Fibroblast of skin of left biceps (primary cell): Measurements from ENCODE around the gene FADS2.

Experiments
- DNase-seq, 2 experiments: peaks; one replicate each; pipeline ENCODE4 v3.0.0-alpha.2; 2013; ENCODE audit warnings: low read depth in 2 of 2

FADS2 gene

DNA sequence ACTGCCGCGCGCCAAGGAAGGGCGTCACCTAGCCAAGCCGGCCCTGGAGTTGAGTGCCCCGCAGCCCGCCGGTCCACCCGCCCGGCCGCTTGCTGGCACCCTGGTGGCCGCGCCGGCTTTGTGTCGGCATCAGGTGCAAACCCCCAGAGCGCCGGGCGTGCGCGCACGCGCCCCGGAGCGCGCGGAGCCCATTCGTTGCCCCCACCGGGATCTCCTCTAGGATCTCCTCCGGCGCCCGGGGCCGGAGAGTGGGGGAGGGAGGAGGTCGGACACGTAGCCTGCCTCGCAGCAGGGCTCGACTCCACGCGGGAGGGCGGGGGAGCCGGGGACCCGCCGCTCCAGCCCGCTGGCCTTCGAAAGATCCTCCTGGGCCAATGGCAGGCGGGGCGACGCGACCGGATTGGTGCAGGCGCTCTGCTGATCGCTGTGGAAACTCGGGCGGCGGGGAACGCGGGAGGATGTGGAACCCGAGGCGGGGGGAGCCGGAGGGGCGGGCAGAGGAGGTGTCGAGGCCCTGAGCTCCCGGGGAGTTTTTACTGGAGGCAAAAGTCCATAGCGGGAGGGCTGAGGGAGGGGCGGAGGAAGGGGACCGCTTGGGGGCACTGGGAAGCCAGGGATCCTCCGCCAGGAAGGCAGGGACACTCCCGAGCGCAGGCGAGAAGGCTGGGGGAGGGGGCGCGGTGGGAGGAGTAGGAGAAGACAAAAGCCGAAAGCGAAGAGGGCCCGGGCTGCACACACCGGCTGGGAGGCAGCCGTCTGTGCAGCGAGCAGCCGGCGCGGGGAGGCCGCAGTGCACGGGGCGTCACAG, at the start of gene FADS2:
Gene FADS2 (plus strand): TSS at position 730 of the 808 bp plus-strand sequence. CDS start 91 bp downstream, outside the sequence.
- DNase-seq, result peak; percentile 80 to 83

DNA sequence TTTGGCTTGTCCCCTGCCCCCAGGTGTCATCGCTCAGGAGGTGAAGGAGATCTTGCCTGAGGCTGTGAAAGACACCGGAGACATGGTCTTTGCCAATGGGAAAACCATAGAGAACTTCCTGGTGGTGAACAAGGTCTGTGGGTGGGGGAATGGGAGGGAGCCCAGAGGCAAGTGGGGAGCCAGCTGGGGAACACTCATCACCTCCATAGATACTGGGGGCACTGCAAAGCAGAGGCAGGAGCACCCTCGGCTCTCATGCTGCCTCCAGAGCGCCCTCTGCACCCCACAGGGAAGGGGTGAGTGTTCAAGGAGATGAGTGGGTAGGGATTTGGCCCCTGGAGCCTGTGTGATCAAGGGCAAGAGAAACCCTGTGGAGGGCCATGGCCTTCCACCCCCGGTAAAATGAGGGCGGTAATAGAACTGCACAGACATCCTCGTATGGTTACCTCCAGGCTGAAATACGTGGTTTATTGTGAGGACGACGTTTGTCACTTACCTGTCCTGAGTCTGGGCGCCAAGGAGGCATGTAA, 49.7 kb upstream of the FADS2 start:
- no peak for DNase-seq

- no peak for DNase-seq
Observed at GRCh38 chr11:61778920-61779650, 49.0 kb upstream of the FADS2 start.

DNA sequence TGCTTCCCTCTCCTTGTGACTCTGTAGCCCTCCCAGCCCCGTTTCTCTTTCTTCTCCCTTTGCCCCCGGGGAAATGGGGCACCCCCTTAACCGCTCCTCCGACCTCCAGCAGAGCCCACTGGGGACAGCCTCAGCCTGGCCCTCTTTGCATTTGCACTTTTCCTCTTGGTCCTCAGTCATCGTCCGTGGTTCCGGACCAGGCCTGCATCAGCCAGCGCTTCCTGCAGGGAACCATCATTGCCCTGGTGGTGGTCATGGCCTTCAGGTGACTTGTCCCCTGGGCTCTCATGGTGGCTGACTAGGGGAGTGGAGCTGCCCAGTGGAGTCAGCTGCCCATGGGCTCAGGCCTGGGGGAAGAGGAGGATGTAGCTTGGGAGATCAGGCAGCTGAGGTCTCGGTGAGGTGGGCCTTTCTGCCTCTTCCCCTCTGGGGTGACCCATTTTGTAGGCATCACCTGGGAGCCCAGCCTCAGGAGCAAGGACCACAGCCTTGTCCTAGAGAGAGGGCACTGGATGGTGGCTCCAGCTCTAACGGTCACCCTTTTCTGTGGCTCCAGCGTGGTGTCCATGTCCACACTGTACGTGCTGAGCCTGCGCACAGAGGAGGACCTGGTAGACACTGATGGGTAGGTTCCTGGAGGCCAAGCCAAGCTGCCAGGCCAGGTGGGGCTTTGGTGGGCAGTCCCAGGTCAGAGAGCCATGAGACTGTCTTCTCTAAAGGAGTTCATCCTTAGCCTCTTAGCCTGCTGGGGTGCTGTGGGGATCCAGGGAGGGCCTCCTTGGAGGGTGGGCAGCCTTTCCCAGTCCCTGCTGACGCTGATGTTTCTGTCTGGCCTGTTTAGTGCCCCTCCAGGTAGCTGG, 48.2 kb upstream of the FADS2 start:
- no peak for DNase-seq

DNA sequence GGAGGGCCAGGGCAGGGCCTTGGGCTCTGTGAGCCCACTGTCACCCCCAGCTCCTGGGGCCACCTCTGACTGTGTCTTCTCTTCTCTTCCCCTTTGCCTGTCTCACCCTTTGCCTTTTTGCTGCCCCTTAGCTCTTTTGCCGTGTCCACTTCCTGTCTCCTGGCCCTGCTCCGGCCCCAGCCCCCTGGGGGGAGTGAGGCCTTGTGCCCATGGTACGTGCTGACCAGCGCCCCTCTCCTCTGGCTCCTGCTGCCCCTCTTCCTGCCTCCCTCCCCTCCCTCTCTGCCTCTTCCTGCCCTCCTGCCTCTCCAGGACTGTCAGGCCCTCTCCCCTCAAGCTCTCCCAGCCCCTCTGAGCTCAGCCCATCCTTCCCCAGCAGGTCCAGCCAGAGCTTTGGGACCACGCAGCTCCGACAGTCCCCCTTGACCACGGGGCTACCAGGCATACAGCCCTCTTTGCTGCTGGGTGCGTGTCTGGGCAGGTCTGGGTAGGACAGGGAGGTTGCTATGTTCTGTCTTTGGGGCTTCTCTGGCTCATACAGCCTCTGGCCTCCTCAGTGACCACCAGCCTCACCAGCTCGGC, 47.4 kb upstream of the FADS2 start:
- no peak for DNase-seq

- DNase-seq, result no peak
Observed at GRCh38 chr11:61781585-61781984, 46.5 kb upstream of the FADS2 start.

- DNase-seq, result no peak
Observed at GRCh38 chr11:61782299-61782698, 45.8 kb upstream of the FADS2 start.

- DNase-seq, result no peak
Observed at GRCh38 chr11:61782841-61783240, 45.3 kb upstream of the FADS2 start.

- no peak for DNase-seq
Observed at GRCh38 chr11:61783717-61784505, 44.2 kb upstream of the FADS2 start.

DNA sequence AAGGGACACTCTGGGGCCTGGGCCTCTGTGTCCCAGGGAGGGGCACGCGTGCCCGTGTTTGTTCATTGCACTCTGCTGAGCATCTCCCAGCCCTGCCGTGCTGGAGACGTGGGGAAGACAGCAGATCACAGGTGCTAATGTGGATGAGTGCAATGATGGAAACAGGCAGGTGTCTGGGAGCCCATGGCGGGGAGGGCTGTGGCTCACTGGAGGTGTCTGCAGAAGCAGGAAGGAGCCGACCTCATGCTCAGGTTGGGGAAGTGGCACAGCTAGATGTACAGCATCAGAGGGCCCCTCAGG, 43.6 kb upstream of the FADS2 start:
- no peak for DNase-seq

- DNase-seq, result no peak
Observed at GRCh38 chr11:61785837-61786402, 42.2 kb upstream of the FADS2 start.

GRCh38 chr11:61787928-61788491, 40.1 kb upstream of the FADS2 start:
- no peak for DNase-seq

- DNase-seq, result peak; percentile 56
Observed at GRCh38 chr11:61791737-61792309, 36.3 kb upstream of the FADS2 start.

DNA sequence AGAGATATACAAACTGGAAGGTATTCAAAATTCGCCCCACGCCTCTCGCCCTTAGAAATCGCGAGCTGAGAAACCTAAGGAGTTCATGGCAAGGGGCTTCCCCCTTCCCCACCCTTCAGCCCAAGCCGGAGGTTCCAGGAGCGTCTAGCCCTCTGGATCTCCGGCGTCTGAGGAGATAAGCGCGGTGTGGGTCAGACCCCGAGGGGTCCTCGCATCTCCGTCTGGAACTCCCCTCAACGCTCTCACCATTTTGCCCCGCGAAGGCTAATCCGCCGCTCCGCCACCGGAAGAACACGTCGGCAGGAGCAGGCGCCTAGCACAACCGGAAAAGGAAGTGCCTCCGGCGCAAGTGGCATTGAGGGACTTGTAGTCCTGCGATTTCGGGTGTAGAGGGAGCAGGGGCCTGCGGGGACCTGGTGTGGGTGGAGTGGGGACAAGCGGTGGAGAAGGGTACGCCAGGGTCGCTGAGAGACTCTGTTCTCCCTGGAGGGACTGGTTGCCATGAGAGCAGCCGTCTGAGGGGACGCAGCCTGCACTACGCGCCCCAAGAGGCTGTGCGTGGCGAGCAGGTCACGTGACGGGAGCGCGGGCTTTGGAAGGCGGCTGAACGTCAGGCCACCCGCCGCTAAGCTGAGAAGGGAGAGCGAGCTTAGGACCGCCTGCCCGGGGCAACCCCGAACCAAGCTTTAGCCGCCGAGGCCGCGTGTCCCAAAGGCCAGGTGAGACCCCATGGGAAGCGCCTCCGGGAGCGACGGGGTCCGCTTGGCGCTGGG, 35.6 kb upstream of the FADS2 start, which contains the start of the genes FEN1 and TMEM258:
Gene FEN1 (plus strand): TSS at position 602 of the 773 bp plus-strand sequence. CDS start 2,451 bp downstream, outside the sequence.
Gene TMEM258 (minus strand): TSS at position 290 of the 773 bp plus-strand sequence. CDS start 41 bp downstream, at position 249.
- DNase-seq, result peak; percentile 74 to 76

DNA sequence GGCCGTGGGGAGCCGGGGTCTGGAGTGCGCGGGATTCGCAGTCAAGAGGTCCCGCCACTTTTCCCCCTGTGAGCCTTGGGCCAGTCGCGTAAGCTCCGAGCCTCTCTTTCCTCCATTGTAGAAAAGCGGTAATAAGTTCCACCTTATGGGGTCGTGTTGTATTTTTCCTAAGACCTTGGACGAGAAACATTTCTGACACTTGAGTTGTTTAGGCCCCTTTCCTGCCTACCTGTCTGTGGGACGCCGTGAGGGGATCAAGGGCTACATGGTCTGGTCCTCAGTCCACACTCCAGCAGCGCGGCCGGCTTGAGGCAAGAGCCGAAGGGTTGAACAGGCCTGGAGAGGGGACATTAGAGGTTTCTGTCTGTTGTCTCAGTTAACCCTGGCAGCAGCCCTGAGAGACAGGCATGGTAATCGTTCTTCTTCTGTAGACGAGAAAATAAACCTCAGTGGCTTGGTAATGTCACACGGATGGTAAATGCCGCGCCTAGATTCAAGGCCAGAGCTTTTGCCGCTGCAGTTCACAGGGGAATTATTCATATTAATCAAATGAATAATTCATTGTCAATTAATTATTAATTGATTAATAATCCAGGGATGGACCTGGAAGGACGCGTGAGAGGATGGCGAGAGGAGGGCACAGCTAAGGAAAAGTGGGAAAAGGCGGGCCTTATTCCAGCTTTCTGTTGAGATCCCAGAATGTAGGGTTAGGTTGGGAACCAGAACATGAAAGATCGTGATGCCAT, 34.8 kb upstream of the FADS2 start:
- DNase-seq, result no peak

DNA sequence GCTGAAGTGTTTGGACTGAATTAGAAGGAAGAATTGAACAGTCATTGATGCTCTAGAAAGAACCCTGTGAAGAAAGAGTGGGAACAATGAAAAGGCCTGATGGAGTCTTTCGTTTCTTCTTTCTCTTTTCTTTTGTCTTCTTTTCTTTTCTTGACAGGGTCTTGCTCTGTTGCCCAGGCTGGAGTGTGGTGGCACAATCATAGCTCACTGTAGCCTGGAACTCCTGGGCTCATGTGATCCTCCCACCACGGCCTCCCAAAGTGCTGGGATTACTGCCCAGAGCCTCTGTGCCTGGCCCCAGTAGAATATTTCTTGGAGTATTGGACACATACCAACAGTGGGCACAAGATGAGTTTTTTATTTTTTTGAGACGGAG, 34.3 kb upstream of the FADS2 start:
- DNase-seq, result no peak

DNA sequence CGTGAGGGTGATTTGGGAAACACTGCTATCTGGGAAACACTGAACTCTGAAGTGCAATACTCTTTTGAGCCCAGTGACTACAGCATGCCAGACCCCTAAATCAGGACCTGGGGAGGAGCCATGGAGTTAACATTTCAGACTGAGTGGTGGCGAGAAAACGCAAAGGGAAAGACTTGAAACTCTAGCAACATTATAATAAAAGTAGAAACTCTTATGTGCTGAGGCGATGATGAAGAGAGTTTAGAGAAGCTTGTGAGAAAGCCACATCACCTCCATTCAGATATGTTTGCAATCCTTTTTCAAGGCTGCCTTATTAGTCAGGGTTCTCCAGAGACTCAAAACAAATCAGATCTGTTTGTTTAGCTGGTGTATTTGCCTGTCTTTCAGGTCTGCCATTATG, 33.5 kb upstream of the FADS2 start:
- no peak for DNase-seq

- no peak for DNase-seq
Observed at GRCh38 chr11:61795459-61795858, 32.6 kb upstream of the FADS2 start.
